Measurements from ENCODE around the gene SORCS3.

Gene SORCS3

DNA sequence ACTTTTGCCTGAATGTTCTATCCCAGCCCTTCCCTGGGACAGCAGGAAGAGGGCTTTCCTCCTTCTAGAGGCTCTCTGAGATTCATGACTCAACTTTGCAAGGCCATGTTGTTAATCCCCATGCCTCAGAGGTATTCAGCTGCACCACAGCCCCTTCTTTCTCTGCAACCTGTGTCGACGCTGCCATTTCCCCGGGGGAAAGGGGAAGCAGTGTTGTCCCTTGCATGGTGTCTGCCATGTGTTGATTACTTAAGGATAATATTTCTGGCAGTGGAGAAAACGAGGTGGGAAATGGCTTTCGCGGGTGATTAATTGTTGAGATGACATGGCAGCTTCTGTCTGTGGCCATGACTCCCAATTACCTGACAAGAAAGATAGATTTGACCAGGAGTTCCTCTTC, 133.1 kb downstream of the SORCS3 start:
- TF ChIP-seq, protein P1, sequence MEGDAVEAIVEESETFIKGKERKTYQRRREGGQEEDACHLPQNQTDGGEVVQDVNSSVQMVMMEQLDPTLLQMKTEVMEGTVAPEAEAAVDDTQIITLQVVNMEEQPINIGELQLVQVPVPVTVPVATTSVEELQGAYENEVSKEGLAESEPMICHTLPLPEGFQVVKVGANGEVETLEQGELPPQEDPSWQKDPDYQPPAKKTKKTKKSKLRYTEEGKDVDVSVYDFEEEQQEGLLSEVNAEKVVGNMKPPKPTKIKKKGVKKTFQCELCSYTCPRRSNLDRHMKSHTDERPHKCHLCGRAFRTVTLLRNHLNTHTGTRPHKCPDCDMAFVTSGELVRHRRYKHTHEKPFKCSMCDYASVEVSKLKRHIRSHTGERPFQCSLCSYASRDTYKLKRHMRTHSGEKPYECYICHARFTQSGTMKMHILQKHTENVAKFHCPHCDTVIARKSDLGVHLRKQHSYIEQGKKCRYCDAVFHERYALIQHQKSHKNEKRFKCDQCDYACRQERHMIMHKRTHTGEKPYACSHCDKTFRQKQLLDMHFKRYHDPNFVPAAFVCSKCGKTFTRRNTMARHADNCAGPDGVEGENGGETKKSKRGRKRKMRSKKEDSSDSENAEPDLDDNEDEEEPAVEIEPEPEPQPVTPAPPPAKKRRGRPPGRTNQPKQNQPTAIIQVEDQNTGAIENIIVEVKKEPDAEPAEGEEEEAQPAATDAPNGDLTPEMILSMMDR (IDR thresholded peaks at IDR 0.05; ENCODE audit: extremely low read depth, insufficient read depth, missing control alignments): no peak
- in situ Hi-C loops (cut with MboI; ENCODE audit: low pct_unique_long_range_greater_than_20kb, low sequenced_read_pairs, unreplicated experiment): no loop called here
- no peak for DNase-seq (ENCODE audit: low spot score)

DNA sequence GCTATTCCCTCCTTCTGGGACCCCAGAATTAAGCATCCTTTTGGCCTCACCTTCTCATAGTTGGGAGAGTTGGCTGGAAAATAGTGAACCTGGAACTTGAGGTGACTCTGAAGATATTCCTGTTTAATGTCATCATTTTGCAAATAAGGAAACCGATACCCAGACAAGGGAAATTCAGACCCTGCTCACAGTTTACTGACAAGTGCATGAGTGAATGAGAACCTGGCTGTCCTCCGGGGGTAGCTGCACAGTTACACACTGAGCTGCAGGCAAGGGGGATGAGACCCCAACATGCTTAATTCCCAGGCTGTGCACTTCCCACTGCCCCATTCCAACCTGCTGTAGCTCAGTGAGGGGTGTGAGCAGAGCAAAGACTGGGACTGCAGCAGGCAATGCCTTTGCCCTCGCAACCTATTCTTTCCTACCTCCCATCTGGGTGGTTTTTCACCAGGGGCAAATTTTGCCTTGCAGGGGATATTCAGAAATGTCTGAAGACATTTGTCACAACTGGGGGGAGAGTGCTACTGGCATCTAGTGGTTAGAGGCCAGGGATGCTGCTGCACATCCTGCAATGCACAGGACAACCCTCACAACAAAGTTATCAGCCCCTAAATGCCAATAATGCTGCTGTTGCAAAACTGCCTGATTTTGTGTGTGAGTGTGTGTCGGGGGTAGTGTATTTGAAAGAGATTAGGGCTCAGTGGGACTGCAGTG, 136.2 kb downstream of the SORCS3 start:
- in situ Hi-C loops (cut with MboI; ENCODE audit: low pct_unique_long_range_greater_than_20kb, low sequenced_read_pairs, unreplicated experiment): no loop called here
- TF ChIP-seq, protein P1 (IDR thresholded peaks at IDR 0.05; ENCODE audit: extremely low read depth, insufficient read depth, missing control alignments): no peak
- DNase-seq (ENCODE audit: low spot score): no peak

DNA sequence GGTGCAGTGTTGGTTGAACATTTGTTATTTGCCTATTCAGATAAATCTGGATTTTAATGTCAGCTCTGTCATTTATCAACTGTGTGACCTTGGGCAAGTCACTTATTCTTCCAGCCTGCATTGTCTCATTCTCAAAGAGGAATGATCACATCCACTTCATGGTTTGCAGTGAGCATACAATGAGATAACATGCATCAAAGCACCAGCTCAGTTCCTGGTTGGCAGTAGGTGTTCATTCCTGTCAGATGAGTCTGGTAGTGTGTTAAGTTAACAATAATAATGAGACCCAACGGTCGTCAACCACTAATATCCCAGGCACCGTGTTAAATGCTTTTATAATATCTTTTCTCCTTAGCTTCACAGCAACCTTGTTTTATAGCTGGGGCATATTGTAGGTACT, 137.3 kb downstream of the SORCS3 start:
- TF ChIP-seq, protein P1 (IDR thresholded peaks at IDR 0.05; ENCODE audit: extremely low read depth, insufficient read depth, missing control alignments): no peak
- in situ Hi-C loops (cut with MboI; ENCODE audit: low pct_unique_long_range_greater_than_20kb, low sequenced_read_pairs, unreplicated experiment): no loop called here
- DNase-seq (ENCODE audit: low spot score): no peak

DNA sequence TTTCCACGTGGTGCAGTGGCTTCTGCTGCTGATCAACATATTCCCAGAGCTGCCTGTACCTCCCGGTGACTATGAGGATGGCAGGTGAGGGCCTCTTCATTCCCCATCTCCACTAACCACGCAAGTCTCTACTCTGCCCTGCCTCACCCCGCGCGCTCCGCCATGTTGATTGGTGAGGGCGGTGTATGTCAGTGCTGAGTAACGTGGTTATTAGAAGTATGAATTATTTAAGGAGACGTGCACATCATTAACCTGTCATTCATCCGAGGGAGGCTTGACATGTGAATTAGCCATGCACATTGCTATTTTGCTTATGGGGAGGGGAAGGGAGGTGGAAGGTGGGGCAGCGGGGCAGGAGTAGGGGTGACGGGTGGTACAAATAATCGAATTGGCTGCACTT, 138.6 kb downstream of the SORCS3 start:
- DNase-seq (ENCODE audit: low spot score): no peak
- in situ Hi-C loops (cut with MboI; ENCODE audit: low pct_unique_long_range_greater_than_20kb, low sequenced_read_pairs, unreplicated experiment): no loop called here
- TF ChIP-seq, protein P1 (IDR thresholded peaks at IDR 0.05; ENCODE audit: extremely low read depth, insufficient read depth, missing control alignments): no peak

DNA sequence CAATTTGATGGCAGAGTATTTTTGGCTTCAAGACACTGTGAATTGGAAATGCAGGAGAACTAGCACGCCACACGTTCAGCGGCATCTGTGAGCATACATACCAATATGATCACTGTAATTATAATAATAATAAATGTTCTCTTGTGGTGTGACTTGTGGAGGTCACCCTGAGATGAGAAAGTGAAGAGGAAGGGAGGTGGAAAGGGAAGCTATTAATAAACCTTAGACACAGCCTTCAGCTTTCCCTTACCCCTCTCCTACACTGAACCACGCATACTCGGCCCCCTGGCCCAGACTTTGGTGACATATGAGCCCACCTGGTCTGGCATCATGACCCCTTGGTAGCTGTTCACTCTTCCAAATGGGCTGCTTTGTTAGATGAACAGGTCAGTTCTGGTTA, 139.1 kb downstream of the SORCS3 start:
- DNase-seq (ENCODE audit: low spot score): no peak
- TF ChIP-seq, protein P1 (IDR thresholded peaks at IDR 0.05; ENCODE audit: extremely low read depth, insufficient read depth, missing control alignments): no peak
- in situ Hi-C loops (cut with MboI; ENCODE audit: low pct_unique_long_range_greater_than_20kb, low sequenced_read_pairs, unreplicated experiment): no loop called here

DNA sequence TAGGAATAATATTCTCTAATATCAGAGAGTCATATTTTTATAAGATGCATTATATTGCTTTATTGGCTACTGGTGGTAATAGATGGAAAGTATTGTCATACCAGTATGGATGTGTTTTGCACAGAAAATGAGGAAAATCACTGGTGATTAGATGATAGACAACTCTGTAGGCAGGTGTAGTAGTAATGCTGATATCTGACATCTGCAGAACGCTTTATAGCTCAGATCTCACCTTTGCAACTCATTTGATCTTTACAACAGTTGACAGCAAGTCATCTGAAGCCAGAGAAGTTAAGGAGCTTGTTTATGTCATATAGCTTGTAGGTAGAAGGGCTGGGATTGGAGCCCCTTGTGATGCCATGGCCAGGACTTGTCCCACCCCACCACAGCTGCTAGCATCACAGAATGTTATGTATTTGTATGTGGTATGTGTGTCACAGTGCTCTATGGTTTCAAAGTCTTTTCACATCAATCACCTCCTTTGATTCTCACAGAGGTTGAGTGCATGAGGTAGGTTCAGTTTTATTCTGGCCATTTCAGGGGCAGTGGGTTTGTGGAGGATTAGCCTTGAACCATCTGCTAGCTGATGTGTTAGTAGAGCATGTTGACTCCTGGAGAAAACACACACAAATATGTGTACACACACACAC, 140.0 kb downstream of the SORCS3 start:
- no peak for DNase-seq (ENCODE audit: low spot score)
- in situ Hi-C loops (cut with MboI; ENCODE audit: low pct_unique_long_range_greater_than_20kb, low sequenced_read_pairs, unreplicated experiment): no loop called here
- TF ChIP-seq, protein P1 (IDR thresholded peaks at IDR 0.05; ENCODE audit: extremely low read depth, insufficient read depth, missing control alignments): no peak
